H1 (cell line): ENCODE measurements around the gene TMEM120A. TPM values are rescaled to one million over a fixed set of nuclear protein-coding genes. Genes with fewer than 3 reads are reported as not detected.

Experiments used
- ASH2L ChIP-seq: fragments of 200-600, 300-600 bp; sonication (generic); IDR thresholded peaks from one replicate; pipeline ENCODE4 v1.7.1; 2017; ENCODE audit warnings: low read length
- EZH2 ChIP-seq: fragments of 200-600 bp; sonication (generic); IDR thresholded peaks from 2 replicates; pipeline ENCODE4 v1.7.1; 2012; ENCODE audit warnings: low read depth, mild to moderate bottlenecking, moderate library complexity, low read length, inconsistent platforms; ENCODE audit not compliant: severe bottlenecking
- FOSL1 ChIP-seq: IDR thresholded peaks from 2 replicates; pipeline ENCODE4 v1.6.1; 2011; ENCODE audit warnings: mild to moderate bottlenecking, low read depth, low read length, moderate library complexity; ENCODE audit not compliant: insufficient read depth
- NANOG ChIP-seq: IDR thresholded peaks from 2 replicates; pipeline ENCODE4 v1.6.1; 2011; ENCODE audit warnings: low read length, low read depth, mild to moderate bottlenecking, inconsistent platforms; ENCODE audit not compliant: insufficient read depth, poor library complexity, severe bottlenecking
- POLR2AphosphoS5 ChIP-seq: IDR thresholded peaks from 2 replicates; pipeline ENCODE4 v1.6.1; 2011; ENCODE audit warnings: low read depth, low read length
- TAF1 ChIP-seq: IDR thresholded peaks from 2 replicates; pipeline ENCODE4 v1.6.1; 2011; ENCODE audit warnings: mild to moderate bottlenecking, low read depth, low read length
- TAF7 ChIP-seq: optimal IDR thresholded peaks from 2 replicates; pipeline ENCODE3; 2011; ENCODE audit warnings: low read depth, mild to moderate bottlenecking, inconsistent platforms, low read length, moderate library complexity, borderline replicate concordance
- YY1 ChIP-seq: IDR thresholded peaks from 2 replicates; pipeline ENCODE4 v1.6.1; 2011; ENCODE audit warnings: low read depth, mild to moderate bottlenecking, low read length
- polyA plus RNA-seq, 7 experiments: library from polyadenylated mRNA; depleted of rRNA in 3 of 7; stranded (reverse) in 5 of 7; unstranded in 2 of 7; fragments of >200 nt in 5 of 7; fragments of 200-250 nt in 2 of 7; gene quantifications; 1 replicate in 5 of 7; 2 replicates in 1 of 7; 4 replicates in 1 of 7; pipeline versions ENCODE4 v1.2.1 to v1.2.3, GENCODE V29; 2011 to 2013; ENCODE audit warnings: missing spikeins in 2 of 7, mixed read lengths in 2 of 7
- total RNA-seq: library from RNA; stranded (reverse); fragmentation: NEBNext Ultra II Directional; extraction: Animal tissue kit (Norgen Biotek cat#: 25700); gene quantifications from 2 replicates; pipeline ENCODE4 v1.2.1, GENCODE V29; 2021

TMEM120A gene
- total and polyA plus RNA-seq, 2 of the 8 experiments (the other 6 are each of a cell fraction or from before 2014, with no cell fraction given) = 15.6 to 49.9 TPM

DNA sequence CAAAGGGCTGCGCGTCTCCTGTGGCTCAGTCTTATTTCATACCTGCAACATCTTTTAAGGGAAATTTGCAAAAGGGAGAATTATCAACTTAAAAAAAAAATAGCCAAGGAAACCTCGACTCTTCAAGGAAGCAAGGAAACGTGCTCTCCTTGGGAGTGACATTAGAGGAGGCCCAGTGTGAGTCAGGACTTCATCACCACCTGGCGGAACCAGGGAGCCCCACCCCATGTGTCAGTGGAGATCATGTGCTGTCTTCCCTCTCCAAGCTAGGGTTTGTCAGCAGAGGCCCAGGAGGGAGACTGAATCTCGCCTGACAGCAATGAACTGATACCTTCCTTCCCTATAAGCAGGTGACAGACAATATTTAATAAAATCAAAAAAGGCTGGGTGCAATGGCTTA, 50.5 kb downstream of the TMEM120A start (continued):
- no peak for TF ChIP-seq TAF7
- no peak for TF ChIP-seq EZH2
- no peak for TF ChIP-seq NANOG
- no peak for TF ChIP-seq TAF1
- no peak for TF ChIP-seq POLR2AphosphoS5
- no peak for TF ChIP-seq ASH2L
- no peak for TF ChIP-seq YY1
- TF ChIP-seq FOSL1 = no peak
